ENCODE measurements around the gene APH1B. TPM values are rescaled to one million over a fixed set of nuclear protein-coding genes. Genes with fewer than 3 reads are reported as not detected.

APH1B gene
- total RNA-seq, 4 donors from 2014 or later, result 4.6 to 8.1 (median 6.5) TPM

- 7 to 10% methylated on average over 17 of the region's 17 CpGs for WGBS, 2 donors
- DNase-seq (ENCODE audit: low spot score in 2 of 2), result no peak
- intact Hi-C loops (cut with DNase I; ENCODE audit: low total_unique reads), result no loop called here
- peak overlapping the region; percentile 77 for H3K4me3 ChIP-seq (ENCODE audit: low read depth, poor library complexity, severe bottlenecking)
- TF ChIP-seq POLR2A (IDR thresholded peaks at IDR 0.05) (no peak), CTCF (IDR thresholded peaks at IDR 0.05) (no peak)
Measured at GRCh38 chr15:63277893-63278456, 570 bp downstream of the APH1B start.

GRCh38 chr15:63283126-63283525 is 5.7 kb downstream of the APH1B start:
- intact Hi-C loops (cut with DNase I; ENCODE audit: low total_unique reads), result no loop called here
- 78 to 83% methylated on average over 9 of the region's 9 CpGs for WGBS, 2 donors
- no peak overlapping the region for H3K4me3 ChIP-seq (ENCODE audit: low read depth, poor library complexity, severe bottlenecking)
- DNase-seq (ENCODE audit: low spot score in 2 of 2), result no peak
- TF ChIP-seq CTCF (IDR thresholded peaks at IDR 0.05) (no peak), POLR2A (IDR thresholded peaks at IDR 0.05) (no peak)

- TF ChIP-seq CTCF (IDR thresholded peaks at IDR 0.05) (no peak), POLR2A (IDR thresholded peaks at IDR 0.05) (no peak)
- DNase-seq (ENCODE audit: low spot score in 2 of 2), result no peak
- 92 to 97% methylated on average over 6 of the region's 6 CpGs for WGBS, 2 donors
- intact Hi-C loops (cut with DNase I; ENCODE audit: low total_unique reads), result no loop called here
- no peak overlapping the region for H3K4me3 ChIP-seq (ENCODE audit: low read depth, poor library complexity, severe bottlenecking)
Measured at GRCh38 chr15:63284335-63284734, 6.9 kb downstream of the APH1B start.

DNA sequence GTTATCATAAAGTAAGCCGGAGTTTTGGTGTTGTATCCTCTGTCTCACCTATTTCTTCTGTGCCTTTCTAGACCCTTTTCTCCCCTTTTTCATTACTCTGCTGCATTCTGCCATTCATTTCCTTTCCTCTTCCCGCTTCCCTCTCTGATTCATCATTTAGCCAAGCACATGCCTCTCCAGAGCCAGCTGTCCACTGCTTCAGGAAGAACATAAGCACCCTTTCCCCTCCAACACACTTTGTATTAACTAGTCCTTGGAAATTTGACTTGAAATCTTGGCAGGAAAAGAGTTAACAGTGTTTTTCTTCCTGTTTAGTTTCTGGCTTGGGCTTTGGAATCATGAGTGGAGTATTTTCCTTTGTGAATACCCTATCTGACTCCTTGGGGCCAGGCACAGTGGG is 9.7 kb downstream of the APH1B start:
- TF ChIP-seq POLR2A (IDR thresholded peaks at IDR 0.05) (no peak), CTCF (IDR thresholded peaks at IDR 0.05) (no peak)
- intact Hi-C loops (cut with DNase I; ENCODE audit: low total_unique reads), result no loop called here
- no peak for DNase-seq (ENCODE audit: low spot score in 2 of 2)
- H3K4me3 ChIP-seq (ENCODE audit: low read depth, poor library complexity, severe bottlenecking), result no peak overlapping the region
- WGBS, 2 donors, result 69 to 75% methylated on average over 2 of the region's 2 CpGs

DNA sequence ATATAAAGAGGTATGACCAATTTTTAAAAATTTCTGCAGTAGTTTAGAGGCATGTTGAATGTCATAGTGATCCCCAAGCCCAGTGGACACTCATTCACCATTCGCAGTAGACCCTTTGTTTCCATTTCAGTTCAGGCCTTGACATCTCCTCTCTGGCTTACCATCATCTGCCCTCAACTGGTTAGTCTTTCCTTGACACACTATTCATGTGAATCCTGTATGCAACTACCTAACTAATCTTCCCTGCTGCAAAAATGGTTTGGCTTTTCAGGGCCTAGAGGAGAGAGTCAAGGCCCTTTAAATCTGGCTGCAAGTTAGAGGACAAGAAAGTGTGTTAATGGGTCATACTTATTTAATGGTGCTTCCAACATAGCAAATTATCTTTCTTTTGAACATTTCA is 10.9 kb downstream of the APH1B start:
- no peak for DNase-seq (ENCODE audit: low spot score in 2 of 2)
- intact Hi-C loops (cut with DNase I; ENCODE audit: low total_unique reads), result no loop called here

More for the DNA sequence above, 10.9 kb downstream of the APH1B start:
- TF ChIP-seq POLR2A (IDR thresholded peaks at IDR 0.05) (no peak), CTCF (IDR thresholded peaks at IDR 0.05) (no peak)
- 71 to 84% methylated on average over 1 of the region's 1 CpG for WGBS, 2 donors
- H3K4me3 ChIP-seq (ENCODE audit: low read depth, poor library complexity, severe bottlenecking), result no peak overlapping the region
